Endodermal cell (in vitro differentiated cells): ENCODE data around the gene CCR9. TPM values are rescaled to one million over a fixed set of nuclear protein-coding genes. Genes with fewer than 3 reads are reported as not detected.

Experiments
- DNase-seq: peaks from one replicate; pipeline ENCODE4 v3.0.0-alpha.2; 2017
- H3K27ac ChIP-seq: 2 replicates; pipeline ENCODE4 v1.5.1; 2013; ENCODE audit warnings: mild to moderate bottlenecking, low read depth, low read length, moderate library complexity
- H3K27me3 ChIP-seq: 2 replicates; pipeline ENCODE4 v1.6.1; 2013; ENCODE audit warnings: mild to moderate bottlenecking, low read length, moderate library complexity; ENCODE audit not compliant: insufficient read depth, control insufficient read depth, poor library complexity, severe bottlenecking
- H3K36me3 ChIP-seq: 2 replicates; pipeline ENCODE4 v1.7.0; 2013; ENCODE audit warnings: mild to moderate bottlenecking, low read length, moderate library complexity; ENCODE audit not compliant: control insufficient read depth, insufficient read depth
- H3K4me1 ChIP-seq: one replicate; pipeline ENCODE4 v1.7.0; 2013; ENCODE audit warnings: low read length; ENCODE audit not compliant: control insufficient read depth, insufficient read depth
- H3K4me3 ChIP-seq: 2 replicates; pipeline ENCODE4 v1.5.1; 2013; ENCODE audit warnings: mild to moderate bottlenecking, low read length, moderate library complexity
- H3K9ac ChIP-seq: 2 replicates; pipeline ENCODE4 v1.6.1; 2013; ENCODE audit warnings: mild to moderate bottlenecking, low read length, moderate library complexity; ENCODE audit not compliant: poor library complexity, severe bottlenecking; ENCODE audit errors: extremely low read depth
- H3K9me3 ChIP-seq: 2 replicates; pipeline ENCODE4 v1.6.1; 2013; ENCODE audit warnings: mild to moderate bottlenecking, low read length, moderate library complexity; ENCODE audit not compliant: control insufficient read depth
- H3K27ac Mint-ChIP-seq: 2 replicates; pipeline ENCODE4 v1.8.0; 2020; ENCODE audit warnings: mixed read lengths
- H3K27me3 Mint-ChIP-seq: 2 replicates; pipeline ENCODE4 v1.8.0; 2021; ENCODE audit warnings: mild to moderate bottlenecking, mixed read lengths; ENCODE audit not compliant: insufficient read depth
- H3K36me3 Mint-ChIP-seq: 2 replicates; pipeline ENCODE4 v1.8.0; 2020; ENCODE audit warnings: low read depth, mixed read lengths
- H3K4me1 Mint-ChIP-seq: 2 replicates; pipeline ENCODE4 v1.8.0; 2020; ENCODE audit warnings: mixed read lengths
- H3K4me3 Mint-ChIP-seq: 2 replicates; pipeline ENCODE4 v1.8.0; 2020; ENCODE audit warnings: mild to moderate bottlenecking, moderate library complexity, mixed read lengths
- H3K9me3 Mint-ChIP-seq: 2 replicates; pipeline ENCODE4 v1.8.0; 2020; ENCODE audit warnings: mild to moderate bottlenecking, mixed read lengths
- CTCF ChIP-seq: fragments of 200-600 bp; sonication (generic); conservative IDR thresholded peaks from 2 replicates; pipeline ENCODE4 v1.5.0; 2021; ENCODE audit warnings: antibody characterized with exemption, mild to moderate bottlenecking
- WGBS, 2 experiments: methylation state at CpG; one replicate each; pipeline versions ENCODE4 v1.1.5 to v1.1.7; 2013; ENCODE audit warnings: missing lambda C conversion rate in 2 of 2, mixed read lengths in 1 of 2; ENCODE audit not compliant: insufficient coverage in 1 of 2, insufficient read length in 1 of 2; 5-methylcytosine and 5-hydroxymethylcytosine counted together
- total RNA-seq, 2 donors: library from RNA; stranded (reverse); fragmentation: NEBNext Ultra II Directional in 1 of 2; extraction: Animal tissue kit (Norgen Biotek cat#: 25700) in 1 of 2; gene quantifications; 2 replicates in 1 of 2; 3 replicates in 1 of 2; pipeline ENCODE4 v1.2.1, GENCODE V29; 2021

The CCR9 gene
- total RNA-seq, 2 donors from 2014 or later = not detected

- Histone ChIP-seq H3K9ac (no peak overlapping the region), H3K4me1 (no peaks in the 10 kb centered on the region), H3K9me3 (no peaks in the 10 kb centered on the region), H3K4me3 (no peak overlapping the region), H3K27ac (no peak overlapping the region), H3K36me3 (peaks cover 5% of the 10 kb centered on the region), H3K27me3 (no peaks in the 10 kb centered on the region)
- no peaks in the 10 kb centered on the region for H3K9me3 Mint-ChIP-seq
- H3K27ac Mint-ChIP-seq = no peak overlapping the region
- H3K4me1 Mint-ChIP-seq = peaks cover 8% of the 10 kb centered on the region
- no peak overlapping the region for H3K4me3 Mint-ChIP-seq
- H3K36me3 Mint-ChIP-seq = peaks cover 13% of the 10 kb centered on the region
- H3K27me3 Mint-ChIP-seq = no peaks in the 10 kb centered on the region
- DNase-seq = no peak
- TF ChIP-seq CTCF = no peak
- WGBS, 2 experiments = 84 to 89% methylated on average over 6 of the region's 6 CpGs
Measured at GRCh38 chr3:45940781-45941365, 54.5 kb downstream of the CCR9 start.

GRCh38 chr3:45942051-45942825 lies 55.9 kb downstream of the CCR9 start:
- Histone ChIP-seq H3K27ac (no peak overlapping the region), H3K36me3 (peaks cover 9% of the 10 kb centered on the region), H3K4me3 (no peak overlapping the region), H3K9ac (no peak overlapping the region), H3K4me1 (no peaks in the 10 kb centered on the region), H3K9me3 (no peaks in the 10 kb centered on the region), H3K27me3 (no peaks in the 10 kb centered on the region)
- Mint-ChIP-seq H3K9me3 (no peaks in the 10 kb centered on the region), H3K27ac (no peak overlapping the region), H3K4me3 (no peak overlapping the region), H3K36me3 (peaks cover 26% of the 10 kb centered on the region), H3K4me1 (peaks cover 8% of the 10 kb centered on the region), H3K27me3 (no peaks in the 10 kb centered on the region)
- TF ChIP-seq CTCF = no peak
- no peak for DNase-seq
- 89 to 92% methylated on average over 5 to 6 of the region's 6 CpGs for WGBS, 2 experiments

- TF ChIP-seq CTCF = no peak
- H3K36me3 ChIP-seq = peaks cover 13% of the 10 kb centered on the region
- Mint-ChIP-seq H3K4me1 (peaks cover 8% of the 10 kb centered on the region), H3K9me3 (no peaks in the 10 kb centered on the region), H3K27me3 (no peaks in the 10 kb centered on the region), H3K4me3 (no peak within 1 kb of the TSS), H3K36me3 (peaks cover 29% of the 10 kb centered on the region), H3K27ac (no peak within 1 kb of the TSS)
- no peaks in the 10 kb centered on the region for H3K9me3 ChIP-seq
- H3K4me1 ChIP-seq = no peaks in the 10 kb centered on the region
- H3K4me3 ChIP-seq = no peak within 1 kb of the TSS
- no peak within 1 kb of the TSS for H3K9ac ChIP-seq
- H3K27ac ChIP-seq = no peak within 1 kb of the TSS
- no peak for DNase-seq
- no peaks in the 10 kb centered on the region for H3K27me3 ChIP-seq
- WGBS, 2 experiments = 95 to 100% methylated on average over 1 to 8 of the region's 8 CpGs
Measured at GRCh38 chr3:45943207-45943846, 57.0 kb downstream of the CCR9 start, which contains the start of gene CXCR6. Gene CXCR6 (plus strand): TSS chr3:45943464. CDS start chr3:45946482, 3,018 bp downstream.
